Measurements from ENCODE around the gene SMYD3. TPM values are rescaled to one million over a fixed set of nuclear protein-coding genes. Genes with fewer than 3 reads are reported as not detected.

SMYD3 gene
- total RNA-seq, 2 donors from 2014 or later, result 13.5 to 20.8 TPM

GRCh38 chr1:246417152-246417812 lies 89.8 kb downstream of the SMYD3 start:
- H3K27ac ChIP-seq, result no peak overlapping the region
- no peaks in the 10 kb centered on the region for H3K27me3 ChIP-seq
- ATAC-seq, result no peak
- H3K9me3 ChIP-seq, result peaks cover 0 to 4% (median 0%) of the 10 kb centered on the region in 3 donors
- no peaks in the 10 kb centered on the region for H3K36me3 ChIP-seq (replicated peaks in 1 of 2; ENCODE audit: insufficient read depth in 1 of 2, low read depth in 2 of 2)
- H3K4me1 ChIP-seq, result no peaks in the 10 kb centered on the region
- TF ChIP-seq CTCF (IDR thresholded peaks at IDR 0.05) (no peak), POLR2A (IDR thresholded peaks at IDR 0.05) (no peak)
- DNase-seq, result no peak
- H3K4me3 ChIP-seq, result no peak overlapping the region
- WGBS, 2 donors, result 72 to 78% methylated on average over 4 of the region's 4 CpGs
- intact Hi-C loops (cut with DNase I), result no loop called here

- intact Hi-C loops (cut with DNase I), result no loop called here
- Histone ChIP-seq H3K9me3 (peaks cover 0 to 4% (median 0%) of the 10 kb centered on the region in 3 donors), H3K27ac (no peak overlapping the region), H3K4me1 (no peaks in the 10 kb centered on the region), H3K4me3 (no peak overlapping the region), H3K27me3 (no peaks in the 10 kb centered on the region), H3K36me3 (replicated peaks in 1 of 2; ENCODE audit: insufficient read depth in 1 of 2, low read depth in 2 of 2) (no peaks in the 10 kb centered on the region)
- whole genome bisulfite sequencing, 2 donors, result 47 to 62% methylated on average over 1 of the region's 1 CpG
- TF ChIP-seq POLR2A (IDR thresholded peaks at IDR 0.05), result no peak
- no peak for TF ChIP-seq CTCF (IDR thresholded peaks at IDR 0.05)
- no peak for ATAC-seq
- no peak for DNase-seq
These were observed 90.8 kb downstream of the SMYD3 start for GRCh38 chr1:246416261-246416660.

- 94 to 96% methylated on average over 2 of the region's 2 CpGs for WGBS, 2 donors
- intact Hi-C loops (cut with DNase I), result no loop called here
- Histone ChIP-seq H3K9me3 (peaks cover 0 to 4% (median 0%) of the 10 kb centered on the region in 3 donors), H3K4me1 (no peaks in the 10 kb centered on the region), H3K36me3 (replicated peaks in 1 of 2; ENCODE audit: insufficient read depth in 1 of 2, low read depth in 2 of 2) (no peaks in the 10 kb centered on the region), H3K4me3 (no peak overlapping the region), H3K27me3 (no peaks in the 10 kb centered on the region), H3K27ac (no peak overlapping the region)
- DNase-seq, result no peak
- no peak for ATAC-seq
- TF ChIP-seq CTCF (IDR thresholded peaks at IDR 0.05), result no peak
- no peak for TF ChIP-seq POLR2A (IDR thresholded peaks at IDR 0.05)
These were observed 92.1 kb downstream of the SMYD3 start for GRCh38 chr1:246415028-246415427.

- no peaks in the 10 kb centered on the region for H3K9me3 ChIP-seq
- TF ChIP-seq POLR2A (IDR thresholded peaks at IDR 0.05) (no peak), CTCF (IDR thresholded peaks at IDR 0.05) (no peak)
- WGBS, 2 donors, result 93 to 96% methylated on average over 5 to 7 of the region's 7 CpGs
- no peak overlapping the region for H3K4me3 ChIP-seq
- H3K27me3 ChIP-seq, result no peaks in the 10 kb centered on the region
- DNase-seq (no peak), ATAC-seq (no peak)
- intact Hi-C loops (cut with DNase I), result no loop called here
- no peaks in the 10 kb centered on the region for H3K36me3 ChIP-seq (replicated peaks in 1 of 2; ENCODE audit: insufficient read depth in 1 of 2, low read depth in 2 of 2)
- H3K27ac ChIP-seq, result no peak overlapping the region
- H3K4me1 ChIP-seq, result no peaks in the 10 kb centered on the region
These were observed 93.6 kb downstream of the SMYD3 start for GRCh38 chr1:246413430-246413829.

- H3K27ac ChIP-seq, result no peak overlapping the region
- no peaks in the 10 kb centered on the region for H3K4me1 ChIP-seq
- H3K27me3 ChIP-seq, result no peaks in the 10 kb centered on the region
- intact Hi-C loops (cut with DNase I), result no loop called here
- ATAC-seq (no peak), DNase-seq (no peak)
- H3K4me3 ChIP-seq, result no peak overlapping the region
- no peaks in the 10 kb centered on the region for H3K9me3 ChIP-seq
- H3K36me3 ChIP-seq (replicated peaks in 1 of 2; ENCODE audit: insufficient read depth in 1 of 2, low read depth in 2 of 2), result no peaks in the 10 kb centered on the region
- no peak for TF ChIP-seq POLR2A (IDR thresholded peaks at IDR 0.05)
- no peak for TF ChIP-seq CTCF (IDR thresholded peaks at IDR 0.05)
- WGBS, 2 donors, result 89 to 91% methylated on average over 7 of the region's 7 CpGs
These were observed 103.0 kb downstream of the SMYD3 start for GRCh38 chr1:246404078-246404477.
